Glutamatergic neuron (in vitro differentiated cells): ENCODE measurements around the gene HOXB3. TPM values are rescaled to one million over a fixed set of nuclear protein-coding genes. Genes with fewer than 3 reads are reported as not detected.

ENCODE experiments used
- DNase-seq: peaks from one replicate; pipeline ENCODE4 v3.0.0; 2022
- H3K27ac Mint-ChIP-seq: one replicate; pipeline ENCODE4 v1.8.0; 2020; ENCODE audit warnings: mild to moderate bottlenecking, mixed read lengths, inconsistent platforms; ENCODE audit not compliant: unreplicated experiment
- H3K27me3 Mint-ChIP-seq: one replicate; pipeline ENCODE4 v1.8.0; 2020; ENCODE audit warnings: mild to moderate bottlenecking, moderate library complexity, mixed read lengths, inconsistent platforms; ENCODE audit not compliant: unreplicated experiment
- H3K36me3 Mint-ChIP-seq: one replicate; pipeline ENCODE4 v1.8.0; 2020; ENCODE audit warnings: mild to moderate bottlenecking, mixed read lengths, inconsistent platforms; ENCODE audit not compliant: unreplicated experiment
- H3K4me1 Mint-ChIP-seq: one replicate; pipeline ENCODE4 v1.8.0; 2020; ENCODE audit warnings: mild to moderate bottlenecking, low read depth, mixed read lengths, inconsistent platforms; ENCODE audit not compliant: unreplicated experiment
- H3K4me3 Mint-ChIP-seq: one replicate; pipeline ENCODE4 v1.8.0; 2020; ENCODE audit warnings: mild to moderate bottlenecking, mixed read lengths, inconsistent platforms; ENCODE audit not compliant: unreplicated experiment
- H3K9me3 Mint-ChIP-seq: one replicate; pipeline ENCODE4 v1.8.0; 2020; ENCODE audit warnings: mild to moderate bottlenecking, moderate library complexity, mixed read lengths, inconsistent platforms; ENCODE audit not compliant: unreplicated experiment
- CTCF ChIP-seq: fragments of 200-600 bp; sonication (generic); IDR thresholded peaks from one replicate; pipeline ENCODE4 v1.5.0; 2021; ENCODE audit not compliant: partially characterized antibody, unreplicated experiment
- total RNA-seq: library from RNA; stranded (reverse); fragmentation: NEBNext Ultra II Directional; extraction: Animal tissue kit (Norgen Biotek cat#: 25700); gene quantifications from one replicate; pipeline ENCODE4 v1.2.1, GENCODE V29; 2021; ENCODE audit not compliant: unreplicated experiment

Gene HOXB3
- total RNA-seq, 1 donor from 2014 or later, result not detected

- Mint-ChIP-seq H3K4me1 (peaks cover 12% of the 10 kb centered on the region), H3K36me3 (no peaks in the 10 kb centered on the region), H3K27me3 (peaks cover 42% of the 10 kb centered on the region), H3K27ac (peak overlapping the region; percentile 82), H3K9me3 (peaks cover 18% of the 10 kb centered on the region), H3K4me3 (peak overlapping the region; percentile 93)
- TF ChIP-seq CTCF, result no peak
- no peak for DNase-seq
Measured at GRCh38 chr17:48543854-48544348, 46.1 kb downstream of the HOXB3 start.

- H3K27me3 Mint-ChIP-seq, result peaks cover 42% of the 10 kb centered on the region
- DNase-seq, result peak; percentile 75
- peak; percentile 16 for TF ChIP-seq CTCF
- peaks cover 17% of the 10 kb centered on the region for H3K9me3 Mint-ChIP-seq
- peak overlapping the region; percentile 75 for H3K27ac Mint-ChIP-seq
- peaks cover 12% of the 10 kb centered on the region for H3K4me1 Mint-ChIP-seq
- H3K36me3 Mint-ChIP-seq, result no peaks in the 10 kb centered on the region
- peak overlapping the region; percentile 88 for H3K4me3 Mint-ChIP-seq
Measured at GRCh38 chr17:48543107-48543853, 46.8 kb downstream of the HOXB3 start.

- H3K4me1 Mint-ChIP-seq, result peaks cover 10% of the 10 kb centered on the region
- peaks cover 42% of the 10 kb centered on the region for H3K27me3 Mint-ChIP-seq
- no peaks in the 10 kb centered on the region for H3K36me3 Mint-ChIP-seq
- peak overlapping the region; percentile 75 for H3K27ac Mint-ChIP-seq
- DNase-seq, result no peak
- peak overlapping the region; percentile 88 for H3K4me3 Mint-ChIP-seq
- TF ChIP-seq CTCF, result no peak
- peaks cover 17% of the 10 kb centered on the region for H3K9me3 Mint-ChIP-seq
Measured at GRCh38 chr17:48542698-48543106, 47.3 kb downstream of the HOXB3 start.

- Mint-ChIP-seq H3K4me3 (peak overlapping the region; percentile 85), H3K27ac (peak overlapping the region; percentile 86), H3K9me3 (peaks cover 17% of the 10 kb centered on the region), H3K36me3 (no peaks in the 10 kb centered on the region), H3K4me1 (peaks cover 7% of the 10 kb centered on the region), H3K27me3 (peaks cover 42% of the 10 kb centered on the region)
- no peak for DNase-seq
- no peak for TF ChIP-seq CTCF
Measured at GRCh38 chr17:48542114-48542656, 47.9 kb downstream of the HOXB3 start.

- peaks cover 7% of the 10 kb centered on the region for H3K4me1 Mint-ChIP-seq
- H3K4me3 Mint-ChIP-seq, result peak overlapping the region; percentile 85
- peaks cover 40% of the 10 kb centered on the region for H3K27me3 Mint-ChIP-seq
- no peak for TF ChIP-seq CTCF
- DNase-seq, result peak; percentile 36
- peaks cover 17% of the 10 kb centered on the region for H3K9me3 Mint-ChIP-seq
- H3K27ac Mint-ChIP-seq, result peak overlapping the region; percentile 94
- H3K36me3 Mint-ChIP-seq, result no peaks in the 10 kb centered on the region
Measured at GRCh38 chr17:48541577-48542113, 48.4 kb downstream of the HOXB3 start.
